ENCODE data around the gene STPG1. TPM values are rescaled to one million over a fixed set of nuclear protein-coding genes. Genes with fewer than 3 reads are reported as not detected.
"Not testable (repeated sequence)": the region's sequence is repeated elsewhere in the genome, so short reads cannot be mapped to it uniquely, and the experiment has no call there.

Gene STPG1
- total RNA-seq, 2 experiments from 2014 or later = 7.8 to 11.9 TPM

- H3K27ac Mint-ChIP-seq; H3K4me3 Mint-ChIP-seq; DNase-seq; H3K9me3 Mint-ChIP-seq (ENCODE audit: low read depth); intact Hi-C loops (cut with DNase I, micrococcal nuclease); H3K4me1 Mint-ChIP-seq; POLR2A ChIA-PET; H3K27me3 Mint-ChIP-seq; ATAC-seq: not testable (repeated sequence)
- CTCF ChIA-PET = interaction anchor here (0.6 kb wide), 1 partner anchor 452 kb away, joined by 3 read pairs; no protein-coding TSS in a partner anchor
- peaks cover 49% of the 10 kb centered on the region for H3K36me3 Mint-ChIP-seq (ENCODE audit: low read depth)
These were observed 32.9 kb upstream of the STPG1 start for GRCh38 chr1:24446446-24446845.

GRCh38 chr1:24443241-24443656 is 29.7 kb upstream of the STPG1 start:
- Mint-ChIP-seq H3K36me3 (ENCODE audit: low read depth) (peaks cover 37% of the 10 kb centered on the region), H3K27ac (no peak overlapping the region), H3K4me1 (no peaks in the 10 kb centered on the region), H3K9me3 (ENCODE audit: low read depth) (no peaks in the 10 kb centered on the region), H3K4me3 (no peak overlapping the region), H3K27me3 (no peaks in the 10 kb centered on the region)
- POLR2A ChIA-PET = interaction anchor here (1.1 kb wide), 1 partner anchor 40 kb away, joined by 3 read pairs; no protein-coding TSS in a partner anchor
- CTCF ChIA-PET = interaction anchor here (0.5 to 1.5 kb wide), 8 partner anchors 9 to 313 kb away, joined by 3 to 6 read pairs (median 4); no protein-coding TSS in a partner anchor
- intact Hi-C loops (cut with DNase I, micrococcal nuclease) = no loop called here
- ATAC-seq = no peak
- DNase-seq = no peak

GRCh38 chr1:24442764-24443163 is 29.2 kb upstream of the STPG1 start:
- no peak for ATAC-seq
- Mint-ChIP-seq H3K36me3 (ENCODE audit: low read depth) (peaks cover 37% of the 10 kb centered on the region), H3K9me3 (ENCODE audit: low read depth) (no peaks in the 10 kb centered on the region), H3K4me3 (no peak overlapping the region), H3K27ac (no peak overlapping the region), H3K27me3 (no peaks in the 10 kb centered on the region), H3K4me1 (no peaks in the 10 kb centered on the region)
- ChIA-PET POLR2A (interaction anchor here (1.1 kb wide), 1 partner anchor 41 kb away, joined by 3 read pairs; no protein-coding TSS in a partner anchor), CTCF (interaction anchor here (0.5 to 1.5 kb wide), 7 partner anchors 18 to 312 kb away, joined by 3 to 6 read pairs (median 3); no protein-coding TSS in a partner anchor)
- no peak for DNase-seq
- intact Hi-C loops (cut with DNase I, micrococcal nuclease) = no loop called here

GRCh38 chr1:24441996-24442668 is 28.6 kb upstream of the STPG1 start:
- H3K9me3 Mint-ChIP-seq (ENCODE audit: low read depth) = no peaks in the 10 kb centered on the region

GRCh38 chr1:24441480-24441879 is 27.9 kb upstream of the STPG1 start:
- ATAC-seq (no peak), DNase-seq (no peak)
- Mint-ChIP-seq H3K4me3 (no peak overlapping the region), H3K27ac (no peak overlapping the region), H3K36me3 (ENCODE audit: low read depth) (peaks cover 30% of the 10 kb centered on the region), H3K9me3 (ENCODE audit: low read depth) (no peaks in the 10 kb centered on the region), H3K4me1 (no peaks in the 10 kb centered on the region), H3K27me3 (no peaks in the 10 kb centered on the region)
- intact Hi-C loops (cut with DNase I, micrococcal nuclease) = no loop called here
- ChIA-PET CTCF (interaction anchor here (1.0 kb wide), 1 partner anchor 145 kb away, joined by 3 read pairs; no protein-coding TSS in a partner anchor), POLR2A (no interaction called here)

More at GRCh38 chr1:24441996-24442668, 28.6 kb upstream of the STPG1 start:
- intact Hi-C loops (cut with DNase I, micrococcal nuclease) = no loop called here
- H3K36me3 Mint-ChIP-seq (ENCODE audit: low read depth) = peaks cover 36% of the 10 kb centered on the region
- ATAC-seq = no peak
- no peaks in the 10 kb centered on the region for H3K27me3 Mint-ChIP-seq
- POLR2A ChIA-PET = interaction anchor here (1.1 kb wide), 1 partner anchor 41 kb away, joined by 3 read pairs; no protein-coding TSS in a partner anchor
- H3K4me3 Mint-ChIP-seq = no peak overlapping the region
- H3K4me1 Mint-ChIP-seq = no peaks in the 10 kb centered on the region
- no peak overlapping the region for H3K27ac Mint-ChIP-seq
- CTCF ChIA-PET = interaction anchor here (1.0 to 1.5 kb wide), 4 partner anchors 35 to 145 kb away, joined by 3 to 5 read pairs (median 4); no protein-coding TSS in a partner anchor
- DNase-seq = no peak

GRCh38 chr1:24440436-24440835 is 26.9 kb upstream of the STPG1 start:
- Mint-ChIP-seq H3K36me3 (ENCODE audit: low read depth) (peaks cover 23% of the 10 kb centered on the region), H3K4me3 (no peak overlapping the region), H3K27ac (no peak overlapping the region), H3K9me3 (ENCODE audit: low read depth) (no peaks in the 10 kb centered on the region), H3K4me1 (peaks cover 5% of the 10 kb centered on the region), H3K27me3 (no peaks in the 10 kb centered on the region)
- CTCF ChIA-PET = interaction anchor here (1.0 to 1.1 kb wide), 2 partner anchors 105 to 146 kb away, joined by 3 read pairs; no protein-coding TSS in a partner anchor
- POLR2A ChIA-PET = no interaction called here
- ATAC-seq (no peak), DNase-seq (no peak)
- intact Hi-C loops (cut with DNase I, micrococcal nuclease) = no loop called here

GRCh38 chr1:24438423-24438901 is 24.9 kb upstream of the STPG1 start:
- Mint-ChIP-seq H3K36me3 (ENCODE audit: low read depth) (peaks cover 28% of the 10 kb centered on the region), H3K27ac (no peak overlapping the region), H3K4me1 (peaks cover 13% of the 10 kb centered on the region), H3K27me3 (no peaks in the 10 kb centered on the region), H3K9me3 (ENCODE audit: low read depth) (no peaks in the 10 kb centered on the region), H3K4me3 (no peak overlapping the region)
- intact Hi-C loops (cut with DNase I, micrococcal nuclease) = no loop called here
- ChIA-PET POLR2A (no interaction called here), CTCF (interaction anchor here (1.3 kb wide), 1 partner anchor 148 kb away, joined by 3 read pairs; no protein-coding TSS in a partner anchor)
- ATAC-seq = no peak
- no peak for DNase-seq

GRCh38 chr1:24437631-24438396 is 24.2 kb upstream of the STPG1 start:
- no peak for DNase-seq
- Mint-ChIP-seq H3K36me3 (ENCODE audit: low read depth) (peaks cover 31% of the 10 kb centered on the region), H3K27ac (peak overlapping the region; percentile 29), H3K27me3 (no peaks in the 10 kb centered on the region), H3K4me3 (no peak overlapping the region), H3K9me3 (ENCODE audit: low read depth) (no peaks in the 10 kb centered on the region), H3K4me1 (peaks cover 14% of the 10 kb centered on the region)
- CTCF ChIA-PET = interaction anchor here (0.6 to 1.3 kb wide), 2 partner anchors 22 to 149 kb away, joined by 3 read pairs; partner anchors contain the start of gene NIPAL3
- intact Hi-C loops (cut with DNase I, micrococcal nuclease) = no loop called here
- POLR2A ChIA-PET = no interaction called here
- ATAC-seq = no peak

- Mint-ChIP-seq H3K27me3 (no peaks in the 10 kb centered on the region), H3K36me3 (ENCODE audit: low read depth) (peaks cover 24% of the 10 kb centered on the region), H3K4me1 (peaks cover 18% of the 10 kb centered on the region), H3K9me3 (ENCODE audit: low read depth) (no peaks in the 10 kb centered on the region), H3K27ac (no peak overlapping the region), H3K4me3 (no peak overlapping the region)
- POLR2A ChIA-PET = no interaction called here
- intact Hi-C loops (cut with DNase I, micrococcal nuclease) = no loop called here
- CTCF ChIA-PET = interaction anchor here (0.6 to 0.9 kb wide), 3 partner anchors 14 to 100 kb away, joined by 3 to 5 read pairs (median 5); partner anchors contain the start of gene NIPAL3
- ATAC-seq (no peak), DNase-seq (no peak)
These were observed 22.3 kb upstream of the STPG1 start for GRCh38 chr1:24435782-24436365.

- H3K27ac Mint-ChIP-seq = no peak overlapping the region
- DNase-seq = no peak
- intact Hi-C loops (cut with DNase I, micrococcal nuclease) = no loop called here
- H3K27me3 Mint-ChIP-seq = no peaks in the 10 kb centered on the region
- H3K36me3 Mint-ChIP-seq (ENCODE audit: low read depth) = peaks cover 31% of the 10 kb centered on the region
- no peak overlapping the region for H3K4me3 Mint-ChIP-seq
- H3K9me3 Mint-ChIP-seq (ENCODE audit: low read depth) = no peaks in the 10 kb centered on the region
- ChIA-PET CTCF (no interaction called here), POLR2A (no interaction called here)
- no peak for ATAC-seq
- peaks cover 41% of the 10 kb centered on the region for H3K4me1 Mint-ChIP-seq
These were observed 13.9 kb upstream of the STPG1 start for GRCh38 chr1:24427545-24427862.

- CTCF ChIA-PET = no interaction called here
- H3K9me3 Mint-ChIP-seq (ENCODE audit: low read depth) = no peaks in the 10 kb centered on the region
- peaks cover 46% of the 10 kb centered on the region for H3K4me1 Mint-ChIP-seq
These were observed 13.4 kb upstream of the STPG1 start for GRCh38 chr1:24426744-24427544.

More at GRCh38 chr1:24426744-24427544, 13.4 kb upstream of the STPG1 start:
- Mint-ChIP-seq H3K27ac (no peak overlapping the region), H3K36me3 (ENCODE audit: low read depth) (peaks cover 37% of the 10 kb centered on the region), H3K4me3 (no peak overlapping the region), H3K27me3 (no peaks in the 10 kb centered on the region)
- intact Hi-C loops (cut with DNase I, micrococcal nuclease) = no loop called here
- DNase-seq = no peak
- POLR2A ChIA-PET = no interaction called here
- ATAC-seq = no peak

All from activated CD4-positive, alpha-beta T cell treated with anti-CD3 and anti-CD28 coated beads for 36 hours (primary cell).